T47D (cell line): ENCODE data around the gene CACNA1H.

Experiments
- DNase-seq, 2 experiments: peaks; one replicate each; pipeline versions ENCODE4 v3.0.0 to v3.0.0-alpha.2; 2011 to 2012; ENCODE audit warnings: low read depth in 1 of 2, low spot score in 1 of 2
- JUND ChIP-seq: IDR thresholded peaks from 2 replicates; pipeline ENCODE4 v1.6.1; 2012; ENCODE audit warnings: low read depth
- in situ Hi-C: cut with HindIII; loops from 2 replicates; pipeline ENCODE4 v1.10.0; 2016; ENCODE audit warnings: low sequenced_read_pairs, low pct_unique_long_range_greater_than_20kb

The CACNA1H gene

DNA sequence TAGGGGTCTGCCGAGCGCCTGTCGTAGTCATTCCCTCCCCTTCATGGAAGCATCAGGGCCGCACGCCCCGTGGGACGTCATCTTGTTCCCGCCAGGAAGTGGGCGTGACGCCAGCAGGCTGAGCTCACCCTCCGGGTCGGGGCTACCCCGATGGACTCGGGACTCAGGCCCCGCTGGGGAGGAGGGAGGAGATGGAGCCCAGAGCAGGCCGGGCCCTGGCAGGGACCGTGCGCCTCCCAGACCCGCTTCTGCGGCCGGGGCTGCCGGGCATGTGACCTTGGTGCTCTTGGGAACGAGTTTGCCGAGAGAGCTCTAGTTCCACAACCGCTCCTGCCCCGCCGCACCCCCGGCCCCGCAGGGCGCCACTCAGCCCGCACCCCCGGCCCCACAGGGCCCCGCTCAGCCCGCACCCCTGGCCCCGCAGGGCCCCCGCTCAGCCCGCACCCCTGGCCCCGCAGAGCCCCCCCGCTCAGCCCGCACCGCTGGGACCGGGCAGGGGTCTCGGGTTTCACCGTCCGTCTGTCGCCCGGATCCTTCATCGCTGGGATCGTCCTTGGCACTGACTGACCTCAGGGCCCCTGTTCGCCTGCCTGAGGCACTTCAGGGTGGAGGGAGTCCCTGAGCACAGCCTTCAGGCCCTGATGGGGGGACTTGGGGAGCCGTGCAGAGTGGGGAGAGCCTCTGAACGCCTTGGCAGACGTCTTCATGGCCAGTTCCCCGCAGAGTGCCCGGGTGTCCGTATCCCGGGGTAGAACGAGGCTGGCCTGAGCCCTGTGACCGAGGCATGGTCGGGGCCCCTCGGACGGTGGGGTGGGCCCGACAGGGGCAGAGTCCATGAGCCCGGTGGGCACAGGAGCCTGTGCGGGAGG is 5.8 kb downstream of the CACNA1H start:
- TF ChIP-seq JUND: no peak
- in situ Hi-C loops: no loop called here
- no peak for DNase-seq

DNA sequence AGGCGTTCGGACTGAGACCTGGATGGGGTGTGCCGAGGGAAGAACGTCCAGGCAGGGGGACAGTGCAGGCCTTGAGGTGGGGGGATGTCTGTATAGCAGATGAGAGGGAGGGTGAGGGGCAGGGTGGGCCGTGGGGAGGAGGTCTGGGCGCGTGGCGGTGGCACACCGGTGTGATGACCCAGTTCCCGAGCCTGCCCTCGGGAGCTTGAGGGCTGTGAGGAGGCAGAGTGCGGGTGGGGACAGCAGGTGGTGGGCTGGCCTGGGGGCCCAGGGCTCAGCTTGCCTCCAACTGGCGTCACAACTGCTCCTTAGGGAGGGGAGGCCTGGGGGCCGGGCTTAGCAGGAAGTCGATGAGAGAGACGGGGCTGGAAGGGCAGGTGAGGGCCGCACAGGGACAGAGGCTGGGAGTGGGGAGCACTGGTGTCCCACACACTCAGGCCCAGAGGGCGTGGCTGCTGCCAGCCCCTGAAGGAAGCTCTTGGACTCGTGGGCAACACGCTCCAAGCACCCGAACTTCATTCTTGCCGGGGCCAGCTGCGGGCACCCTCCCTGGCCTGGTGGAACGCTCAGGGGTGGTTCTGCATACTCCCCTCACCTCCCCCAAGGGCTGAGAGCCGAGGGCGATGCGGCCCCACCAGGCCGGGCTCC is 6.5 kb downstream of the CACNA1H start:
- TF ChIP-seq JUND: no peak
- in situ Hi-C loops: no loop called here
- DNase-seq: no peak

DNA sequence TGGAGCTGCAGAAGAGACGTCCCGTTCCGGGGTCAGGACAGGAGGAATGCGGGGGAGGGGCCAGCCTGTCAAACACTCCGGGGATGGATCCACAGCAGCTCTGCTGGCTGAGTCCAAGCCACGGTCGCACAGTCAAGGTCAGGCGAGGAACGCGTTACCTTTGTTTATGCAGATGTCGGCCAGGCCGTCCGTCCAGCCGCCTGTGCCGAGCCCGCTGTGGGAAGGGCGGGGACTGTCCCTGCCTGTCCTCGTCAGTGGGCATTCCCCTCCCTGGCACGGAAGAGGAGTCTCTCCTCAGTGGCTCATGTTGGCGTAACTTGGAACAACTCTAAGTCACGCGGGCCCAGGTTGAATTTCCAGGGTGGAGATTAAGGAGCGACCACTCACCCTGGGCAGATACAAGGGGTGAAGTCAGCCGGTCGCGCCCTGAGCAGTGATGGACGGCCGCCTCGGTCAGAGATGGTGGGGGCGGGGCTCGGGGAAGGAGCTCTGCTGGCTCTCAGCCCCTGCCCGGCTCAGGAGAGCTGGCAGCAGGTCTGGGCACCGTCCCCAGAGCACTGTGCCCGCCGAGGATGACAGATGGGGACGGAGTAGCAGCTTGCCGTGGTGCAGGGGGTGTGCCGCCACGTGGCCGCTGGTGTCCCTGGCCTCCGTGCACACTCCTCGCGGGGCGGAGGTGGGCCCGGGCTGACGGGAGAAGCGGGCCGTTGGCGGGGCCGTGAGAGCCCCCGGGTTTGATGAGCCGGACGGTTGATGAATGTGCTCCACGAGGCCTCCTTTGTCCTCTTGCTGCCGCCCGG is 7.3 kb downstream of the CACNA1H start:
- in situ Hi-C loops: no loop called here
- DNase-seq: no peak
- TF ChIP-seq JUND: no peak

DNA sequence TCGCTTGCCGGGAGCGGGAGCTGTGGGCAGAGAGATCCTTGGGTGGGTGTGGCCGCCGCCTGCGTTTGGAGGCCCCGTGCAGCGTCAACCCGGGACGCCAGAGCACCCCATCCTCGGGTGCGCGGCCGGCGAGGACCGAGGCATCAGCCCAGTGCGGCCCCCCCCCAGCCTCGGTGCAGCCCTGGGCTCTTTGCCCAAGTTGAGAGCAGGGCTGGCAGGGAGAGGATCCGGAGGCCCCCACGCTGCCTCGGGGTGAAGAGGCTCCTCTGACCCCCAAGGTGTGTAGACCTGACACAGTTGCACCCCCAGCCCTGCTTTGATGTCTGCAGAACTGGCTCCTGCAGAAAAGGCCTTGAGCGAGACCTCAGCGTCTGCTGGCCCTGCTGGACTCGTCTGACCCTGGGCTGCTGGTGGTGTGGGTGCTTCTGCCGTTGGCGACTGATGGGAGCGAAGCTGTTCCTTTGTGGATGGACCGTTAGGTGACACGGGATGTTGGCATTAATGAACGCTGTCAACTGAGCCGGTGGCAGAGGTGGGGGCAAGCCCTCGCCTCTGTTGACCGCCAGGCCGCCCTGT is 8.0 kb downstream of the CACNA1H start:
- no peak for TF ChIP-seq JUND
- in situ Hi-C loops: no loop called here
- no peak for DNase-seq

DNA sequence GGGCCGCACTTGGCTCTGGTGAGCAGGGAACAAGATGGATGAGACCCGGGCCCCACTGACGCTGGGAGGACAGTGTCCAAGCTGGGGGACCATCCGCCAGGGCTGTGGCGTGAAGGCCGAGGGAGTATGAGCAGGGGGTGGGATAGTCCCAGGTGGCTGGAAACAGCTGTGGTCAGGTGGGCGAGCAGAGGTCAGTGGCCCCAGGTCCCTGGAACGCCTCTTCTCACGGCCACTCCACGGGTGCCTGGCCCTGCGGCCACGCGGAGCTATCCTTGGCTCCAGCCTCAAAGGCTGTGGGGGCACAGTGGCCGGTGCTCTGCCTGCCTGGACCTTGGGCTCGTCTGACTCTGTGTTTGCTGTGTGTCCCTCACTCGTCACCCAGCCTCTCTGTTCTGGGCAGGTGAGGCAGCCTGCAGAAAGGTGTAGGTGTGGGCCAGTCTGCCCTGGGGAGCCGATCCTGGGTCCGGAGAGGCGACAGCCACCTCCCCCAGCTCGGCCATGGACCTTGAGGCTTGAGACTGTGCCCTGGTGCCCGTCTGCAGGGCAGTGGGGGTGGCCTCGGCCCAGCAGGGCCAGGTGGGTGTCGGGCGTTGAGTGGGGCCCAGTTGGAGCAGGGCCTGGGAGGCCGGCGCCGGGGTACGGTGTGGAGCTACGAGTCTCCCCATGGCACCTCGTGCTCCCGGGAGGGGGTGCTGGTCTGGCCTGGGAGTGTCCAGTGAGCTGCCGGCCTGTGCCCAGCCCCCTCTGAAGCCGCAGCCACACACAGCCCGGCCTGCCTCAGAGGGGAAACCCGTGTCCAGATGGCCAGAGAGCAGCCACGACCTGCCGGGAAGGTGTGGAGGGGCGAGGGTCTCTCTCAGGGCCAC is 10.0 kb downstream of the CACNA1H start:
- in situ Hi-C loops: no loop called here
- TF ChIP-seq JUND: no peak
- no peak for DNase-seq

GRCh38 chr16:1163567-1164055 is 10.7 kb downstream of the CACNA1H start:
- in situ Hi-C loops: no loop called here
- no peak for DNase-seq

DNA sequence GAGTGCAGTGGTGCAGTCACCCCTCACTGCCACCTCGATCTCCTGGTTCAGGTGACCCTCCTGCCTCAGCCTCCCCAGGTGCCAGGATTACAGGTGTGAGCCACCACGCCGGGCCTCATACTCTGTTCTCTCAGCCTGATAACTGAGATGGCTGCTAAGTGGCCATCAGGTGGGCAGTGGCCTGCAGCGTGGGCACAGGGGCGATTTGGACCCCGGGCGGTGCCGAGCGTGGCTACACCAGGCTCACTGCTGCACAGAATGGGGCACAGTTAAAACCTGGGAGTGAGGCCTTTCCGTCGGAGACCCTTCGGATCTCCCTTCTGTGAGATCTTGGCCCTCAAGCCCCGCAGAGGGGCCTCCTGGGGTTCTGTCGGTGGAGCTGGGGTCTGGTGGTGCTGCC is 11.5 kb downstream of the CACNA1H start:
- DNase-seq: no peak
- TF ChIP-seq JUND: no peak
- in situ Hi-C loops: no loop called here

More at GRCh38 chr16:1163567-1164055, 10.7 kb downstream of the CACNA1H start:
- TF ChIP-seq JUND: no peak

DNA sequence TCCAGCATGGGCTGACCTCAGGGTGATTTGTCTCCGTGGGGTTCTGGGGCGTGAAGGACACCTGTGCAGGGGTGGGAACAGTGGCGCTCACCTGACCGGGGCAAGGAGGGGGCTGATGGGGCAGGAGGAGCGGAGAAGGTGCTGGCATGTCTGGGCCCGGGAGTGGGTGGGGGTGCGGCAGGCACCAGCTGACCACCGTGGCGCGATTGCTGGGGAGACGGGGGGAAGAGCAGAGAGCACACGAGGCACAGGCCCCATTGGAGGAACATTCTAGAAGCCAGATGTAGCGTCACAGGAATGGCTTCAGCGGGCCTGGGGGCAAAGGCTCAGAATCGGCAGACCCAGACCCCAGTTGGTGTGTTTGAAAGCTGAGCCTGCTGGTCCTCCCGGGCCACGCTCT is 12.1 kb downstream of the CACNA1H start:
- in situ Hi-C loops: no loop called here
- no peak for TF ChIP-seq JUND
- no peak for DNase-seq

GRCh38 chr16:1165511-1165910 is 12.6 kb downstream of the CACNA1H start:
- in situ Hi-C loops: no loop called here
- TF ChIP-seq JUND: no peak
- DNase-seq: no peak

DNA sequence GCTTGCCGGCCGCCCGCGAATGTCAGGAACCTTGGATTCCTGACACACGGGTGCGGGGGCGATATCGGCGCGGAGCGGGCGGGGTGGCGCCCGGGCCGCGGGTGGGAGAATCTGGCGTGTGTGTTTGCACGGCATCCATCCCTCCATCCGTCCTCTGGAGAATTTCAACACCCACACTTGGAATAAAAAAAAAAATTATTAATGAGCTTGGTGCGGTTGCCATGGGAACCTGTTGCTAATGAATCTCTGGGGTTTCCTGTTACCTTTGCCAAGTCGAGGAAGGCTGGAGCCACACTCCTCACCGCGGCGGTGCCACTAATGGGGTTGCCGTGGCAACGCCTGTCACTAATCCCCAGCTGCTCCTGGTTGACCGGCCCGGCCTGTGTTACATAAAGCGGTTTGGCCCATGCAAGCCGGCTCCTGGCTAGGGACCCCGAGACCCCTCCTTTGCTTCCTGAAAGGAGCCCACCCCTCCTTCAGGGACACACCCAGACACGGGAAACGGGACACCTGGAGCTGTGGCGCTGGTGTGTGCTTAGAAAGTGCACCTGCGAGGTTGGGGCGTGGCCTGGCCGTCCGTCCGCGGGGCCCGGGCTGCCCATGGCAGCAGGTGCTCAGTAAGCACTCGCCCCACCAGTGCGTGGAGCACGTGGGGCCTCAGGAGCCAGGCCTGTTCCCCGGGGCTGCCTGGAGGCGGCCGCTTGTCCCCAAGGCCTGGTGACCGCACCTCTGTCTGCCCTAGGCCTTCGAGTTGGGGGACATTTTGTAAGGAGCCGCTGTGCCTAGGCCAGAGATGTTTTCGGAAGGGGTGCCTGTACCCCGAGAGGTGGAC is 14.6 kb downstream of the CACNA1H start:
- TF ChIP-seq JUND: no peak
- DNase-seq: no peak
- in situ Hi-C loops: no loop called here

DNA sequence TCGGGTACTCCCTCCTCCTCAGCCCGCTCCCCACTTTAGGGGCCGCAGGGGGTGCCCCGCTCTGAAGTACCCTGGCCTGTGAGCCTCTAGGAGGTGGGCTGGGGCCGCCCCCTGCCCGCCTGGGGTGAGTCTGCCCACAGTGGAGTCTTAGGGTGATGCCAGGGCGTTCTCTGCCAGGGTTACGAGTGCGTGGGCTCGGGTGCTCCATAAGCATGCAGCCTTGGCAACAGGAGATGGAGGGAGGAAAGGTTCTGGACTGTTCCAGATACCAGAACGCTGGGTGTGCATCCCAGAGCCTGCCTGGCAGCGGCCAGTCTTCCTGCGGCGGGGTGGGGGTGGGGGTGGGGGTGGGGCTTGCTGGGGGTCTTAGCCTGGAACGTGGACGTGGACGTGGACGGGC is 15.9 kb downstream of the CACNA1H start:
- DNase-seq: no peak
- in situ Hi-C loops: no loop called here
- no peak for TF ChIP-seq JUND
